22Rv1 (cell line): Measurements from ENCODE around the gene SMURF2.

Source experiments
- H3K27ac ChIP-seq: fragments of 450-650 bp; 2 replicates; pipeline ENCODE4 v1.5.1; 2017
- ZFX ChIP-seq: fragments of 450-650 bp; IDR thresholded peaks from 2 replicates; pipeline ENCODE4 v1.6.1; 2017; ENCODE audit warnings: antibody characterized with exemption, borderline replicate concordance
- TF ChIP-seq, protein P1 (sequence below): fragments of 450-650 bp; IDR thresholded peaks from 2 replicates; pipeline ENCODE4 v1.5.1; 2017; ENCODE audit warnings: mild to moderate bottlenecking

The SMURF2 gene

DNA sequence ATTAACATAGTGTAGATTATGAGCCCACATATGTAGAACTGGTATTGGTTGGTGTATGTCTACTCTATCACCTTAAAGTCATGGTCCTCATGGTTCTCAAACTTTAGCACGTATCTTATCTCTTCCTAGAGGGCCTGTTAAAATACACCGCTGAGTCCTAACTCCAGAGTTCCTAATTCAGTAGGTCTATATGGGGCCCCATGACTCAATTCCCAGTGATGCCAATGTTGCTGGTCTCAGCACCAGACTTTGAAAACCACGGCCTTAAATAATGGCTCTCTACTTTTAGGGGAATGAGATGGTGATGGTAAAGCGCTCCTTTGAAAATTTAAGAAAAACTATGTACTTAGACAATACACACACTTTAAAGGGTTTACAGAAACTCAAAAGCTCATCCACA lies 36.6 kb downstream of the SMURF2 start:
- TF ChIP-seq, protein P1, sequence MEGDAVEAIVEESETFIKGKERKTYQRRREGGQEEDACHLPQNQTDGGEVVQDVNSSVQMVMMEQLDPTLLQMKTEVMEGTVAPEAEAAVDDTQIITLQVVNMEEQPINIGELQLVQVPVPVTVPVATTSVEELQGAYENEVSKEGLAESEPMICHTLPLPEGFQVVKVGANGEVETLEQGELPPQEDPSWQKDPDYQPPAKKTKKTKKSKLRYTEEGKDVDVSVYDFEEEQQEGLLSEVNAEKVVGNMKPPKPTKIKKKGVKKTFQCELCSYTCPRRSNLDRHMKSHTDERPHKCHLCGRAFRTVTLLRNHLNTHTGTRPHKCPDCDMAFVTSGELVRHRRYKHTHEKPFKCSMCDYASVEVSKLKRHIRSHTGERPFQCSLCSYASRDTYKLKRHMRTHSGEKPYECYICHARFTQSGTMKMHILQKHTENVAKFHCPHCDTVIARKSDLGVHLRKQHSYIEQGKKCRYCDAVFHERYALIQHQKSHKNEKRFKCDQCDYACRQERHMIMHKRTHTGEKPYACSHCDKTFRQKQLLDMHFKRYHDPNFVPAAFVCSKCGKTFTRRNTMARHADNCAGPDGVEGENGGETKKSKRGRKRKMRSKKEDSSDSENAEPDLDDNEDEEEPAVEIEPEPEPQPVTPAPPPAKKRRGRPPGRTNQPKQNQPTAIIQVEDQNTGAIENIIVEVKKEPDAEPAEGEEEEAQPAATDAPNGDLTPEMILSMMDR = no peak
- no peak overlapping the region for H3K27ac ChIP-seq

DNA sequence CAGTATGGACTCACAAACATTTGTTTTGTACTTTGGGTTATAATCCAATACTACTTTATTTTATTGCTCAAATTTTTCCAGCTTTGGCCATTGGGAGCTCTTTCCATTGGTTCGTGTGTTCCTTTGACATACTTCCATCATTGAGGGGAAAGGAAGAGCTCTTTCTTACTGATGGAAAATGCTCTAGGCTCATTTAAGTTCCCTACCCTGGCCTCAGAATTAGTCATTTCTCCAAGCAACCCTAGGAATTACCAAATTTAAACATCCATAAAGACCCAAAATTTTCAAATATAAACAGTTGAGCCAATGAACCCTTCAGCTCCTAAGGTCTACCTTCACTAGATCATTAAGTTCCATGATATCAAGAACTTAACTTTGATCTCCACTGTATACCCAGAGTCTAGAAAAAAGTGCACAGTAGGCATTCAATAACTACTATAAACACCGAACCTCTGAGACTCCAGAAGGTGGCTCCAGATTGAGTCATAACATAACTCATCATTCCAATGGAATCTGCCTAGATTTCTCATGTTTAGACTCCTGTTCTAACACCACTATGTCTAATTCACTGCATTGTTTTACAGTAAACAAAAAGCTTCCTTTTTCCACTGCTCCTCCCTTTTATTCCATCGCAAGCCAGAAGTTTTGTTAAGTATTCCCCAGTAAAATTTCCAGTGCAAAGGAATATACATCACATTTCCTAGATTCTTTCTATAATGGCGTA lies 39.0 kb downstream of the SMURF2 start:
- no peak for TF ChIP-seq ZFX
- TF ChIP-seq, protein P1 = no peak
- no peak overlapping the region for H3K27ac ChIP-seq

DNA sequence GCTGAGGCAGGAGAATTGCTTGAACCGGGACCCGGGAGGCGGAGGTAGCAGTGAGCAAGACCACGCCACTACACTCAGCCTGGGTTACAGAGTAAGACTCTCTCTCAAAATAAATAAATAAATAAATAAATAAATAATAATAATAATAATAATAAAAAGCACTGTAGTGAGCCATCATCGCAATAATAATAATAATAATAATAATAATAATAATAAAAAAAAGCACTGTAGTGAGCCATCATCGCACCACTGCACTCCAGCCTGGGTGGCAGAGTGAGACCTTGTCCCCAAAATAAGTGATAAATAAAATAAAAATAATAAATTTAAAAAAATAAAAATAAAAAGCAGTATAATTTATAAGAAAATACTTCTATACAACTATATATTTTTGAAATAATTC lies 40.3 kb downstream of the SMURF2 start:
- no peak overlapping the region for H3K27ac ChIP-seq
- TF ChIP-seq ZFX = no peak
- TF ChIP-seq, protein P1 = no peak

DNA sequence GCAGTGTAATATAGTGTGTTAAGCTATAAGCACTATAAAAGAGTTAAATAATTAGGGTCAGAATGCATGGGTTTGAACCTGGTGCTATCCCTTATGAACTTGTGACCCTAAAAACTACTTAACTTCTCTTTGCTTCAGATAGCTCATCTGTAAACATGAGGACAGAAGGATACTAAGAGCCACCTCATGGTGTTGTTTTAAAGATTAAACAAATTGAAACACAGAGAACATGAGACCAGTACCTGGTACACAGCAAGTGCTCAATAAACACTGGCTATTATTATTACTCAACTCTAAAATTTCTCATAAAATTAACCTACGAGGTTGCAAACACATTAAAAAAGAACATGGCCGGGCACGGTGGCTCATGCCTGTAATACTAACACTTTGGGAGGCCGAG lies 43.3 kb downstream of the SMURF2 start:
- TF ChIP-seq, protein P1 = no peak
- H3K27ac ChIP-seq = no peak overlapping the region

DNA sequence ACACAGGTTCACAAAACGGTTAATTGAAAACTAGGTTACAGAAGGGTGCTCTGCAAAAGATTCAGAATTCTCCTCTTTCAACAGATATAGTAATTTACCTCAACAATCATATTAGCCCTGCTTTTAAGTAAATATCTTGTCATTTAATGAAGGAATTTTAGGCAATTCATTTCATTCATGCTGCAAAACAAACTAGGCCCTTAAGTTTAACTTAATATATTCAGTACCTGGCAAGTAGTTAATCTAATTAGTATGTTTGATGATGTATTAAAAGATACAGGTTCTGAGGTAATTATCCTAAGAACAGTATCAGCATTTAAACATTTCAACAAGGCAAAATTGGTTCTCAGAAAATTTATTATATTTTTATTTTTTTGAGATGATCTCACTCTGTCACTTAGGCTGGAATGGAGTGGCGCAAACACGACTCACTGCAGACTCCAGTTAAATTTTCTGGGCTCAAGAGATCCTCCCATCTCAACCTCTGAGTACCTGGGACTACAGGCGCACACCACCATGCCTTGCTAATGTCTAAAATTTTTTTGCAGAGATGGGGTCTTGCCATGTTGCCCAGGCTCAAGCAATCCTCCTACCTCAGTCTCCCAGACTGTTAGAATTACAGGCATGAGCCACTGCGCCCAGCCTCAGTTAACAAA lies 44.9 kb downstream of the SMURF2 start:
- no peak overlapping the region for H3K27ac ChIP-seq
- TF ChIP-seq, protein P1 = no peak
- TF ChIP-seq ZFX = no peak

DNA sequence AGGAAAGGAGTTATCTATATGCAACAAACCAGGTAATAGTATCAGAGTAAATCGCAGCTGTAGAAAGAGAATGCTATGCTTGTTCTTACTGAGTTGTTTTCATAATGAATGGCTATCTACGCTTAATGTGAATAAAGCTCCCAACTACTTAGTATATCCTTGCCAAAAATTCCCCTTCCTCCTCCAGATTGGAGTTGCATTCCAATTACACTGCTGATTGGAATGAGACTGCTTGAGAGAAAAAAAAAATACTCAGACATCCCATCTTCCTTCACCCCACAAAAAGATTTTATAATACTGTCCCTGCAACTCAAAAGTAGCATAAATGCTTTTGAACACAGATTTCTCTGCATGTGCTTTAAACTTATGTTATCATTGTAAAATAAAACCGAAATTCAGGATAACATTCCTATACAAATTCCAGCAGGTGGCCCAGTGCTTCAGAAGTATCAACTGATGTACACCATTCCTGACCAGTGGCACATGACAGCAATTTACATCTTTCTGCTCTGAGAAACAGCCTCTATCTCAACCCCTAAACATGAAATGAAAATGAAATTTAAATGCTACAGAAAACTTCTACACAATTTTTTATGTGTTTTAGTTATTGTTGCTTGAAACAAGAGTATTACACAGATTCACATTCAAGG lies 47.0 kb downstream of the SMURF2 start:
- H3K27ac ChIP-seq = no peak overlapping the region
- TF ChIP-seq ZFX = no peak

DNA sequence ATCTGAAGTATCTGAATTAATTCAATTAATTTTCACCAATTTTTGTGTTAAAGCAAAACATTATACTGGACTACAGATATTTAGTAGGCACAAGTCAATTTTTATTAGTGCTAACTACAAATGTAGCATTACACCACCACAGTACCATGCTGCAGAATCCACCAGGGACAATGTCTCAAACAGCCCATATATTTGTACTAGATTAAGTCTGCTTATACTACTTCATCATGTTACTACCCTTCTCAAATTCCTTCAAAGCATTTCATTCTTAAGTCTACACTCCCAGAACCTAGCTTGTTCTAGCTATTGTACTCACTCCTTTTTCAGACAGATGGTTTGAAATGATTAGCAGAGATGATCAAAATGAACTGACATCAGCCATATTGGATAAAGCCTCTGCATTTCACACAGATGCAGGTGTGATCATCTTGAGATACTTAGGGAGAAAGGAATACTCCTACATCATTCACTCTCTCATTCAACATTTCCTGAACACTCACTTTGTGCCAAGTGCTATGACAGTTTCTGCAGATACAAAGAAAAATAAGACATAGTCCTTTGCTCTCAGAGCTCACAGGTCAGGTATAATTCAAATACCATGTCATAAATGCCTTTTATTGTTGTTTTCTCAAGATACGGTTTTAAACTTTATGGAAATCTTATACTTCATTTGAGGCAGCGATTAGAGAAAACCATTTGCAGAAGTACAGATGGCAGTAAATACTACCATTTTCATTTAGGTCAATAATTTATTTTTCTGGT lies 47.7 kb downstream of the SMURF2 start:
- no peak overlapping the region for H3K27ac ChIP-seq
- no peak for TF ChIP-seq ZFX
- TF ChIP-seq, protein P1 = no peak
